ENCODE results near the gene TCTN3. TPM values are rescaled to one million over a fixed set of nuclear protein-coding genes. Genes with fewer than 3 reads are reported as not detected.
A peak's percentile ranks its signal among the peaks of the same experiment; 100 is the strongest.

Gene TCTN3
- total and polyA plus RNA-seq, 10 of the 15 experiments (the other 5 are each of a cell fraction or from before 2014, with no cell fraction given), result 20.0 to 48.7 (median 29.1) TPM

DNA sequence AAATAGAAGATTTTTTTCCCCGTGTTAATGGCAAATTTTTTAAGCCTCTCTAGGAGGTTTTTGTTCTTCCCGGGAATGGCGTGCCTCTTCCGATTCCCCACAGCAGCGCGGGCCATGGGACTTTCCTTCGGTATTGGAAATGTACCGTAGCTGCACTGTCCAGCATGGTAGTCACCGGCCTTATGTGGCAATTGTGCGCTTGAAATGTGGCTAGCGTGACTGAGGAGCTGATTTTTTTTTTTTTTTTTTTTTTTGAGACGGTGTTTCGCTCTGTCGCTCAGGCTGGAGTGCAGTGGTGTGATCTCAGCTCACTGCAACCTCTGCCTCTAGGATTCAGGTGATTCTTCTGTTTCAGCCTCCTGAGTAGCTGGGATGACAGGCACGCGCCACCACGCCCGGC, 938 bp upstream of the TCTN3 start:
- Histone ChIP-seq H3K9me3 (replicated peaks; ENCODE audit: control insufficient read depth, insufficient read depth, low read length) (peaks cover 6% of the 10 kb centered on the region; the same call in 2 of the 3 replicates), H3K4me1 (ENCODE audit: control insufficient read depth, insufficient read depth, low read length) (peaks cover 13% of the 10 kb centered on the region), H3K79me2 (ENCODE audit: control insufficient read depth, insufficient read depth, low read length) (peaks cover 25% of the 10 kb centered on the region), H3K9ac (ENCODE audit: control insufficient read depth, insufficient read depth, low read length) (no peak overlapping the region), H4K20me1 (ENCODE audit: control insufficient read depth, insufficient read depth) (no peaks in the 10 kb centered on the region), H3K4me3 (no peak overlapping the region), H3K27ac (ENCODE audit: control insufficient read depth, insufficient read depth) (peak overlapping the region; percentile 40), H3K36me3 (ENCODE audit: control insufficient read depth in 2 of 2, insufficient read depth in 2 of 2, low read length in 1 of 2) (peaks cover 0 to 2% of the 10 kb centered on the region in 2 experiments; a peak in 1 of 4 replicates), H3K27me3 (replicated peaks in 1 of 2; ENCODE audit: control insufficient read depth in 2 of 2, insufficient read depth in 2 of 2, low read length in 1 of 2) (no peaks in the 10 kb centered on the region), H3K4me2 (ENCODE audit: control insufficient read depth, insufficient read depth) (peak overlapping the region; percentile 20; the same call in 1 of the 2 replicates), H2AFZ (ENCODE audit: control insufficient read depth, low read depth, low read length) (peak overlapping the region; percentile 52)
- ChIA-PET SMC1A (ENCODE audit: uncharacterized antibody, unreplicated experiment) (interaction anchor here (0.9 to 7.7 kb wide), 40 partner anchors 10 to 600 kb away, joined by 3 to 267 read pairs (median 8); partner anchors contain the start of genes CC2D2B and ENTPD1), CTCF (interaction anchor here (0.7 to 6.8 kb wide), 41 partner anchors 8 to 597 kb away, joined by 3 to 337 read pairs (median 9); partner anchors contain the start of gene ENTPD1), RAD21 (ENCODE audit: unreplicated experiment) (interaction anchor here (0.6 to 7.6 kb wide), 32 partner anchors 14 to 639 kb away, joined by 3 to 324 read pairs (median 7); partner anchors contain the start of genes ALDH18A1 and ENTPD1), POLR2A (interaction anchor here (0.6 to 5.4 kb wide), 14 partner anchors 63 to 289 kb away, joined by 3 to 72 read pairs (median 10); partner anchors contain the start of gene ENTPD1)
- ATAC-seq (no peak), DNase-seq (ENCODE audit: low read depth, low spot score) (no peak), FAIRE-seq (no peak)
- in situ Hi-C loops (cut with MboI), result loop anchor here (5.0 kb wide), 2 partner anchors 53 to 148 kb away; no protein-coding TSS in a partner anchor
- intact Hi-C loops (cut with micrococcal nuclease; ENCODE audit: unreplicated experiment), result loop anchor here (1.0 to 10.0 kb wide), 8 partner anchors 64 to 350 kb away; partner anchors contain the start of gene CC2D2B
- TF ChIP-seq HDGF (IDR thresholded peaks at IDR 0.05) (0 out of 2 replicates have a peak, but pooled peaks have one; percentile 27), NFXL1 (IDR thresholded peaks at IDR 0.05; ENCODE audit: borderline replicate concordance) (no peak), YY1 (IDR thresholded peaks at IDR 0.05; ENCODE audit: low read depth, low read length) (no peak), MLLT1 (IDR thresholded peaks at IDR 0.05) (peak; percentile 81; the same call in 1 of the 2 replicates)
- no TSS peak for BruUV-seq (replicated peaks)
- WGBS (ENCODE audit: insufficient coverage, insufficient replicate concordance, low lambda C conversion rate, missing lambda C conversion rate), result 78% methylated on average over 15 of the region's 18 CpGs

All from GM12878 (cell line).